Keratinocyte (primary cell): ENCODE results near the gene MAN2C1. TPM values are rescaled to one million over a fixed set of nuclear protein-coding genes. Genes with fewer than 3 reads are reported as not detected.

Source experiments
- DNase-seq: peaks from one replicate; pipeline ENCODE4 v3.0.0-alpha.2; 2011; ENCODE audit warnings: low read depth, missing footprints, low spot score
- FAIRE-seq: peaks from 2 replicates; lab custom pipeline; 2011; peaks lifted over from hg19 to GRCh38; lab: Jason Lieb, UNC
- H2AFZ ChIP-seq: 2 replicates; pipeline ENCODE4 v1.6.0; 2012; ENCODE audit warnings: low read length, control low read depth, inconsistent platforms; ENCODE audit not compliant: control insufficient read depth
- H3K27ac ChIP-seq: 2 replicates; pipeline ENCODE4 v1.5.1; 2011; ENCODE audit warnings: low read length; ENCODE audit not compliant: control insufficient read depth, insufficient read depth
- H3K27me3 ChIP-seq: 3 replicates; pipeline ENCODE4 v1.6.0; 2011; ENCODE audit warnings: low read length; ENCODE audit not compliant: control insufficient read depth, insufficient read depth; ENCODE audit errors: extremely low read depth
- H3K36me3 ChIP-seq, 2 experiments: 2 replicates in 1 of 2; 3 replicates in 1 of 2; pipeline ENCODE4 v1.5.1; 2011; ENCODE audit warnings: low read length in 2 of 2, mild to moderate bottlenecking in 1 of 2; ENCODE audit not compliant: control insufficient read depth in 2 of 2, insufficient read depth in 2 of 2; ENCODE audit errors: extremely low read depth in 1 of 2
- H3K4me1 ChIP-seq: 3 replicates; pipeline ENCODE4 v1.5.1; 2011; ENCODE audit warnings: low read length; ENCODE audit not compliant: control insufficient read depth, insufficient read depth; ENCODE audit errors: extremely low read depth
- H3K4me2 ChIP-seq: 3 replicates; pipeline ENCODE4 v1.6.0; 2011; ENCODE audit warnings: low read depth, low read length; ENCODE audit not compliant: control insufficient read depth, insufficient read depth; ENCODE audit errors: extremely low read depth
- H3K4me3 ChIP-seq, 3 experiments: fragments of 200-600 bp in 1 of 3; sonication (generic) in 1 of 3; 2 replicates in 2 of 3; 3 replicates in 1 of 3; pipeline ENCODE4 v1.5.1; 2011 to 2016; ENCODE audit warnings: low read length in 3 of 3, mild to moderate bottlenecking in 3 of 3, control low read depth in 2 of 3, inconsistent platforms in 1 of 3, low read depth in 1 of 3, mixed read lengths in 1 of 3, mixed run types in 1 of 3, moderate library complexity in 1 of 3; ENCODE audit not compliant: control insufficient read depth in 2 of 3, insufficient read depth in 2 of 3; ENCODE audit errors: extremely low read depth in 1 of 3
- H3K79me2 ChIP-seq: 2 replicates; pipeline ENCODE4 v1.6.0; 2012; ENCODE audit warnings: low read length; ENCODE audit not compliant: control insufficient read depth, insufficient read depth
- H3K9ac ChIP-seq: 3 replicates; pipeline ENCODE4 v1.6.0; 2011; ENCODE audit warnings: low read length; ENCODE audit not compliant: control insufficient read depth, insufficient read depth; ENCODE audit errors: extremely low read depth
- H3K9me1 ChIP-seq: 3 replicates; pipeline ENCODE4 v1.6.0; 2011; ENCODE audit warnings: low read length; ENCODE audit not compliant: control insufficient read depth, insufficient read depth; ENCODE audit errors: extremely low read depth
- H3K9me3 ChIP-seq: 2 replicates; pipeline ENCODE4 v1.5.1; 2012; ENCODE audit warnings: low read depth, low read length; ENCODE audit not compliant: control insufficient read depth
- H4K20me1 ChIP-seq: 3 replicates; pipeline ENCODE4 v1.6.0; 2011; ENCODE audit warnings: low read length; ENCODE audit not compliant: control insufficient read depth, insufficient read depth; ENCODE audit errors: extremely low read depth
- EZH2 ChIP-seq: IDR thresholded peaks from one replicate; pipeline ENCODE4 v1.6.1; 2012; ENCODE audit warnings: inconsistent platforms, mild to moderate bottlenecking, low read length, moderate library complexity
- dilution Hi-C: fragments of 300-500 bp; cut with MboI; formaldehyde crosslinking; loops from one replicate; pipeline ENCODE4 v1.7.0; 2020; ENCODE audit warnings: low sequenced_read_pairs; ENCODE audit not compliant: extremely low pct_ligation_motif_present
- polyA plus RNA-seq, 5 experiments: library from polyadenylated mRNA; depleted of rRNA in 3 of 5; stranded (reverse) in 3 of 5; stranded (forward) in 1 of 5; unstranded in 1 of 5; fragments of >200 nt; gene quantifications; 1 replicate in 1 of 5; 2 replicates in 3 of 5; 3 replicates in 1 of 5; pipeline versions ENCODE4 v1.2.1 to v1.2.3, GENCODE V29; 2011 to 2012; ENCODE audit warnings: missing spikeins in 2 of 5, low read depth in 1 of 5, low replicate concordance in 1 of 5
- TF ChIP-seq, protein P1 (sequence below), 3 experiments: IDR thresholded peaks in 1 of 3; conservative IDR thresholded peaks in 1 of 3; optimal IDR thresholded peaks in 1 of 3; 2 replicates in 2 of 3; 3 replicates in 1 of 3; pipeline versions ENCODE3 to v1.5.1; 2011; ENCODE audit warnings: low read length in 3 of 3, mild to moderate bottlenecking in 3 of 3, moderate library complexity in 2 of 3, control low read depth in 1 of 3, inconsistent platforms in 1 of 3; ENCODE audit not compliant: insufficient read depth in 2 of 3; ENCODE audit errors: extremely low read depth in 1 of 3

Gene MAN2C1
- polyA plus RNA-seq, 1 donor (not counting 4 experiments of a cell fraction or from before 2014, with no cell fraction given): 35.4 TPM

DNA sequence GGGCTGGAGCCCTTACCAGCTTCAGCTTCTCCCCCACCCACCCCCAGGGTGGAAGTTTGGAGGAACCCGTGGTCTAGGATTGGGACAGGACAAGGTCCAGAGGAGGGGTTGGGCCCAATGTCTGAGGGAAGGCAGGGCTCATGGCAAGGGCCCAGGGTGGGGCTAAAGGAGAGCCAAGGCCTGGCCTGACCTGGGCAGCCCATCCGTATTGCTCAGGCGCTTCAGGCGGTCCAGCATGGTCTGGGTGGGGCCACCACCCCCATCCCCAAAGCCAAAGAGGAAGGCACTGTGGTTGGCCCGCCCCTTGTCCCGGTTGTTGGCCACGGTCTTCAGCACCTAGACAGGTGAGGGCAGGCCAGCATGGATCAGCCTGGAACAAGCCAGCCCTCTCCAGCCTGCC, 7.6 kb downstream of the MAN2C1 start:
- Histone ChIP-seq H3K9me1 (no peaks in the 10 kb centered on the region), H3K4me3 (no peak overlapping the region), H4K20me1 (no peaks in the 10 kb centered on the region), H3K36me3 (peaks cover 29 to 42% of the 10 kb centered on the region in 2 experiments), H3K4me1 (no peaks in the 10 kb centered on the region), H3K4me2 (no peak overlapping the region), H3K27ac (no peak overlapping the region), H3K9me3 (no peaks in the 10 kb centered on the region), H3K79me2 (no peaks in the 10 kb centered on the region), H2AFZ (no peak overlapping the region), H3K27me3 (no peaks in the 10 kb centered on the region), H3K9ac (no peak overlapping the region)
- dilution Hi-C loops: no loop called here
- DNase-seq (no peak), FAIRE-seq (no peak)
- TF ChIP-seq, protein P1, sequence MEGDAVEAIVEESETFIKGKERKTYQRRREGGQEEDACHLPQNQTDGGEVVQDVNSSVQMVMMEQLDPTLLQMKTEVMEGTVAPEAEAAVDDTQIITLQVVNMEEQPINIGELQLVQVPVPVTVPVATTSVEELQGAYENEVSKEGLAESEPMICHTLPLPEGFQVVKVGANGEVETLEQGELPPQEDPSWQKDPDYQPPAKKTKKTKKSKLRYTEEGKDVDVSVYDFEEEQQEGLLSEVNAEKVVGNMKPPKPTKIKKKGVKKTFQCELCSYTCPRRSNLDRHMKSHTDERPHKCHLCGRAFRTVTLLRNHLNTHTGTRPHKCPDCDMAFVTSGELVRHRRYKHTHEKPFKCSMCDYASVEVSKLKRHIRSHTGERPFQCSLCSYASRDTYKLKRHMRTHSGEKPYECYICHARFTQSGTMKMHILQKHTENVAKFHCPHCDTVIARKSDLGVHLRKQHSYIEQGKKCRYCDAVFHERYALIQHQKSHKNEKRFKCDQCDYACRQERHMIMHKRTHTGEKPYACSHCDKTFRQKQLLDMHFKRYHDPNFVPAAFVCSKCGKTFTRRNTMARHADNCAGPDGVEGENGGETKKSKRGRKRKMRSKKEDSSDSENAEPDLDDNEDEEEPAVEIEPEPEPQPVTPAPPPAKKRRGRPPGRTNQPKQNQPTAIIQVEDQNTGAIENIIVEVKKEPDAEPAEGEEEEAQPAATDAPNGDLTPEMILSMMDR (optimal IDR thresholded peaks at IDR 0.05 in 1 of 3, IDR thresholded peaks at IDR 0.05 in 1 of 3, conservative IDR thresholded peaks at IDR 0.05 in 1 of 3; ENCODE audit: extremely low read depth in 1 of 3, insufficient read depth in 2 of 3, low read length in 3 of 3): no peak
- TF ChIP-seq EZH2: no peak

DNA sequence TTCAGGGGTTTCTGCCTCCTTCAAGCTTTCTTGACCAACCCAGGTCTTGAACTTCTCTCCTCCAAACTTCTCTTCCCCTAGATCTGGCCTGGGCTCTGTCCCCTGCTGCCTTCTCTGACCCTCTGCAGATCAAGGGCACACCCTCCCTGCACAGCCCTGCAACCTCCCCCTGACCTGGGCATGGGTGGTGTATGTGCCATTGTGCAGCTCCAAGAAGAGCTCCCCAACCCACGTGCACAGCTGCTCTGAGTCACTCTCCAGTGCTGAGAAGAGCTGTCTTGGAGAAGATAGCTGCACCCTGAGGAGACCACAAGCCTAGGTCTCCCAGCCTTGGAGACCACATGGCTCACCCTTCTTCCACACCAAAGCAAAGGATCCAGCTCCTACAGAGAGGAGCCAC, 8.0 kb downstream of the MAN2C1 start:
- Histone ChIP-seq H4K20me1 (no peaks in the 10 kb centered on the region), H3K4me1 (no peaks in the 10 kb centered on the region), H3K4me3 (no peak overlapping the region), H3K36me3 (peaks cover 28 to 44% of the 10 kb centered on the region in 2 experiments), H3K27ac (no peak overlapping the region), H3K9me1 (no peaks in the 10 kb centered on the region), H3K4me2 (no peak overlapping the region), H3K79me2 (no peaks in the 10 kb centered on the region), H2AFZ (no peak overlapping the region), H3K27me3 (no peaks in the 10 kb centered on the region), H3K9ac (no peak overlapping the region), H3K9me3 (no peaks in the 10 kb centered on the region)
- dilution Hi-C loops: no loop called here
- TF ChIP-seq EZH2: no peak
- TF ChIP-seq, protein P1 (optimal IDR thresholded peaks at IDR 0.05 in 1 of 3, IDR thresholded peaks at IDR 0.05 in 1 of 3, conservative IDR thresholded peaks at IDR 0.05 in 1 of 3; ENCODE audit: extremely low read depth in 1 of 3, insufficient read depth in 2 of 3, low read length in 3 of 3): no peak
- DNase-seq (no peak), FAIRE-seq (no peak)
